Neural crest cell (in vitro differentiated cells): ENCODE data around the gene SLC6A1. TPM values are rescaled to one million over a fixed set of nuclear protein-coding genes. Genes with fewer than 3 reads are reported as not detected.

Experiments used
- DNase-seq: peaks from one replicate; pipeline ENCODE4 v3.0.0; 2021; ENCODE audit warnings: low read depth, mixed read lengths, low spot score
- H3K27ac Mint-ChIP-seq: one replicate; pipeline ENCODE4 v1.8.0; 2021; ENCODE audit warnings: mild to moderate bottlenecking, mixed read lengths; ENCODE audit not compliant: unreplicated experiment
- H3K27me3 Mint-ChIP-seq: 2 replicates; pipeline ENCODE4 v1.8.0; 2021; ENCODE audit warnings: low read depth, mild to moderate bottlenecking, mixed read lengths
- H3K36me3 Mint-ChIP-seq: 2 replicates; pipeline ENCODE4 v1.8.0; 2021; ENCODE audit warnings: low read depth, mild to moderate bottlenecking, mixed read lengths
- H3K4me1 Mint-ChIP-seq: 2 replicates; pipeline ENCODE4 v1.8.0; 2021; ENCODE audit warnings: mixed read lengths
- H3K4me3 Mint-ChIP-seq: one replicate; pipeline ENCODE4 v1.8.0; 2021; ENCODE audit warnings: mild to moderate bottlenecking, mixed read lengths
- H3K9me3 Mint-ChIP-seq: 2 replicates; pipeline ENCODE4 v1.8.0; 2021; ENCODE audit warnings: mixed read lengths
- CTCF ChIP-seq: fragments of 200-600 bp; sonication (generic); conservative IDR thresholded peaks from 2 replicates; pipeline ENCODE4 v1.5.0; 2021; ENCODE audit warnings: antibody characterized with exemption, mild to moderate bottlenecking
- total RNA-seq: library from RNA; stranded (reverse); gene quantifications from 2 replicates; pipeline ENCODE4 v1.2.1, GENCODE V29; 2021

SLC6A1 gene
- total RNA-seq, 1 donor from 2014 or later: 0.42 TPM

GRCh38 chr3:11014752-11015151, 22.2 kb downstream of the SLC6A1 start:
- Mint-ChIP-seq H3K27me3 (peaks cover 6% of the 10 kb centered on the region), H3K9me3 (no peaks in the 10 kb centered on the region), H3K36me3 (no peaks in the 10 kb centered on the region), H3K27ac (no peak overlapping the region), H3K4me3 (no peak overlapping the region), H3K4me1 (peaks cover 6% of the 10 kb centered on the region)
- no peak for TF ChIP-seq CTCF
- DNase-seq: no peak

GRCh38 chr3:11015369-11015768, 22.8 kb downstream of the SLC6A1 start:
- peaks cover 4% of the 10 kb centered on the region for H3K4me1 Mint-ChIP-seq
- no peak for DNase-seq
- peaks cover 6% of the 10 kb centered on the region for H3K27me3 Mint-ChIP-seq
- H3K9me3 Mint-ChIP-seq: no peaks in the 10 kb centered on the region
- TF ChIP-seq CTCF: no peak
- no peak overlapping the region for H3K4me3 Mint-ChIP-seq
- H3K27ac Mint-ChIP-seq: no peak overlapping the region
- H3K36me3 Mint-ChIP-seq: no peaks in the 10 kb centered on the region

- Mint-ChIP-seq H3K36me3 (no peaks in the 10 kb centered on the region), H3K27ac (no peak overlapping the region), H3K4me3 (no peak overlapping the region), H3K4me1 (no peaks in the 10 kb centered on the region), H3K9me3 (no peaks in the 10 kb centered on the region), H3K27me3 (peaks cover 6% of the 10 kb centered on the region)
- TF ChIP-seq CTCF: no peak
- DNase-seq: no peak
These were observed 24.2 kb downstream of the SLC6A1 start for GRCh38 chr3:11016727-11017126.

GRCh38 chr3:11019116-11019819, 26.7 kb downstream of the SLC6A1 start:
- Mint-ChIP-seq H3K9me3 (no peaks in the 10 kb centered on the region), H3K4me3 (no peak overlapping the region), H3K27me3 (peaks cover 9% of the 10 kb centered on the region), H3K36me3 (no peaks in the 10 kb centered on the region), H3K4me1 (no peaks in the 10 kb centered on the region), H3K27ac (no peak overlapping the region)
- DNase-seq: no peak
- TF ChIP-seq CTCF: no peak

GRCh38 chr3:11020764-11021163, 28.2 kb downstream of the SLC6A1 start:
- TF ChIP-seq CTCF: no peak
- Mint-ChIP-seq H3K4me3 (no peak overlapping the region), H3K27ac (no peak overlapping the region), H3K27me3 (peaks cover 12% of the 10 kb centered on the region), H3K36me3 (no peaks in the 10 kb centered on the region), H3K4me1 (no peaks in the 10 kb centered on the region), H3K9me3 (no peaks in the 10 kb centered on the region)
- DNase-seq: no peak
